HepG2 (cell line): Measurements from ENCODE around the gene RPS10. TPM values are rescaled to one million over a fixed set of nuclear protein-coding genes. Genes with fewer than 3 reads are reported as not detected.

Experiments used
- ATF5 ChIP-seq: sonication (generic); formaldehyde crosslinking; IDR thresholded peaks from 2 replicates; pipeline ENCODE4 v1.4.0; 2020; ENCODE audit warnings: mild to moderate bottlenecking, low read depth, missing genetic modification reagents
- ELK4 ChIP-seq: sonication (generic); formaldehyde crosslinking; IDR thresholded peaks from 2 replicates; pipeline ENCODE4 v1.9.0; 2021; ENCODE audit warnings: missing genetic modification reagents, borderline replicate concordance
- EZH2 ChIP-seq: conservative IDR thresholded peaks from 2 replicates; pipeline ENCODE4 v1.6.1; 2012; ENCODE audit warnings: mild to moderate bottlenecking, low read depth, low read length, moderate library complexity
- HNF4G ChIP-seq, 2 experiments: sonication (generic) in 1 of 2; formaldehyde crosslinking in 1 of 2; IDR thresholded peaks; 2 replicates each; pipeline versions ENCODE4 v1.4.0 to v1.6.1; 2011 to 2020; ENCODE audit warnings: borderline replicate concordance in 2 of 2, low read depth in 2 of 2, mild to moderate bottlenecking in 2 of 2, low read length in 1 of 2, missing genetic modification reagents in 1 of 2, moderate library complexity in 1 of 2
- HOXA7 ChIP-seq: sonication (generic); formaldehyde crosslinking; IDR thresholded peaks from 2 replicates; pipeline ENCODE4 v1.8.1; 2022; ENCODE audit warnings: mild to moderate bottlenecking, missing genetic modification reagents, moderate library complexity
- POGK ChIP-seq: sonication (generic); formaldehyde crosslinking; conservative IDR thresholded peaks from 2 replicates; pipeline ENCODE4 v1.8.0; 2022; ENCODE audit warnings: mild to moderate bottlenecking, moderate library complexity, missing genetic modification reagents
- POLR2AphosphoS2 ChIP-seq: IDR thresholded peaks from 2 replicates; pipeline ENCODE4 v1.6.1; 2011; ENCODE audit warnings: low read depth, low read length, improper control_type of control experiment
- PRPF4 ChIP-seq: fragments of 200-400 bp; formaldehyde crosslinking; IDR thresholded peaks from 2 replicates; pipeline ENCODE4 v1.6.1; 2016; ENCODE audit warnings: low read length, low read depth; ENCODE audit not compliant: poor library complexity, severe bottlenecking
- TCF7L2 ChIP-seq: IDR thresholded peaks from 2 replicates; pipeline ENCODE4 v1.6.1; 2011; ENCODE audit warnings: mild to moderate bottlenecking, low read depth, low read length, moderate library complexity
- ZBTB20 ChIP-seq: sonication (generic); formaldehyde crosslinking; IDR thresholded peaks from 2 replicates; pipeline ENCODE4 v1.8.1; 2023; ENCODE audit warnings: missing genetic modification reagents, low read depth, mild to moderate bottlenecking, borderline replicate concordance
- ZFP1 ChIP-seq: IDR thresholded peaks from 2 replicates; pipeline ENCODE4 v1.6.1; 2016
- ZNF547 ChIP-seq: sonication (generic); formaldehyde crosslinking; IDR thresholded peaks from 2 replicates; pipeline ENCODE4 v1.5.1; 2020; ENCODE audit warnings: mild to moderate bottlenecking, missing genetic modification reagents
- ZNF652 ChIP-seq: IDR thresholded peaks from 2 replicates; pipeline ENCODE4 v1.6.1; 2016; ENCODE audit warnings: low read depth, borderline replicate concordance
- polyA plus RNA-seq, 8 experiments: library from polyadenylated mRNA; depleted of rRNA in 3 of 8; stranded (reverse) in 7 of 8; unstranded in 1 of 8; fragments of >200 nt; fragmentation: Illumina TruSeq in 4 of 8; extraction: Trizol in 4 of 8; gene quantifications; 2 replicates each; pipeline versions ENCODE4 v1.2.1 to v1.2.3, GENCODE V29; 2011 to 2016; ENCODE audit warnings: low read depth in 4 of 8, missing spikeins in 1 of 8, mixed read lengths in 1 of 8; ENCODE audit not compliant: insufficient read depth in 1 of 8
- total RNA-seq, 5 experiments: library from RNA; depleted of rRNA; stranded (reverse); fragments of >200 nt; fragmentation: Illumina TruSeq; extraction: Trizol; gene quantifications; 2 replicates each; pipeline ENCODE4 v1.2.3, GENCODE V29; 2016; ENCODE audit warnings: low read depth in 1 of 5
- TF ChIP-seq, protein P1 (sequence below): sonication (generic); formaldehyde crosslinking; IDR thresholded peaks from 2 replicates; pipeline ENCODE4 v1.5.0; 2020; ENCODE audit warnings: mild to moderate bottlenecking, missing genetic modification reagents, borderline replicate concordance
- TF ChIP-seq, protein P2 (sequence below): sonication (generic); formaldehyde crosslinking; IDR thresholded peaks from 2 replicates; pipeline ENCODE4 v1.4.0; 2020; ENCODE audit warnings: low read depth, mild to moderate bottlenecking, missing genetic modification reagents
- TF ChIP-seq, protein P3 (sequence below): IDR thresholded peaks from 2 replicates; pipeline ENCODE4 v1.6.1; 2016; ENCODE audit warnings: low read depth
- TF ChIP-seq, protein P4 (sequence below): sonication (generic); formaldehyde crosslinking; IDR thresholded peaks from 2 replicates; pipeline ENCODE4 v1.8.1; 2023; ENCODE audit warnings: mild to moderate bottlenecking, missing genetic modification reagents

RPS10 gene
- total and polyA plus RNA-seq, 2 of the 13 experiments (the other 11 are each of a cell fraction or from before 2014, with no cell fraction given): 2,909 to 4,648 TPM

- TF ChIP-seq ZFP1 (CRISPR knock-in tag) (no peak), PRPF4 (no peak), ZNF652 (no peak), HNF4G (IDR thresholded peaks at IDR 0.05; ENCODE audit: borderline replicate concordance, low read depth, low read length) (peak; percentile 58), HNF4G (CRISPR knock-in tag; IDR thresholded peaks at IDR 0.05; ENCODE audit: borderline replicate concordance, low read depth) (no peak), TCF7L2 (no peak), ATF5 (CRISPR knock-in tag) (no peak), POGK (CRISPR knock-in tag) (no peak), ZNF547 (CRISPR knock-in tag) (no peak), HOXA7 (no peak), ELK4 (CRISPR knock-in tag) (no peak), EZH2 (no peak), ZBTB20 (CRISPR knock-in tag) (no peak), POLR2AphosphoS2 (no peak)
- TF ChIP-seq, protein P1, sequence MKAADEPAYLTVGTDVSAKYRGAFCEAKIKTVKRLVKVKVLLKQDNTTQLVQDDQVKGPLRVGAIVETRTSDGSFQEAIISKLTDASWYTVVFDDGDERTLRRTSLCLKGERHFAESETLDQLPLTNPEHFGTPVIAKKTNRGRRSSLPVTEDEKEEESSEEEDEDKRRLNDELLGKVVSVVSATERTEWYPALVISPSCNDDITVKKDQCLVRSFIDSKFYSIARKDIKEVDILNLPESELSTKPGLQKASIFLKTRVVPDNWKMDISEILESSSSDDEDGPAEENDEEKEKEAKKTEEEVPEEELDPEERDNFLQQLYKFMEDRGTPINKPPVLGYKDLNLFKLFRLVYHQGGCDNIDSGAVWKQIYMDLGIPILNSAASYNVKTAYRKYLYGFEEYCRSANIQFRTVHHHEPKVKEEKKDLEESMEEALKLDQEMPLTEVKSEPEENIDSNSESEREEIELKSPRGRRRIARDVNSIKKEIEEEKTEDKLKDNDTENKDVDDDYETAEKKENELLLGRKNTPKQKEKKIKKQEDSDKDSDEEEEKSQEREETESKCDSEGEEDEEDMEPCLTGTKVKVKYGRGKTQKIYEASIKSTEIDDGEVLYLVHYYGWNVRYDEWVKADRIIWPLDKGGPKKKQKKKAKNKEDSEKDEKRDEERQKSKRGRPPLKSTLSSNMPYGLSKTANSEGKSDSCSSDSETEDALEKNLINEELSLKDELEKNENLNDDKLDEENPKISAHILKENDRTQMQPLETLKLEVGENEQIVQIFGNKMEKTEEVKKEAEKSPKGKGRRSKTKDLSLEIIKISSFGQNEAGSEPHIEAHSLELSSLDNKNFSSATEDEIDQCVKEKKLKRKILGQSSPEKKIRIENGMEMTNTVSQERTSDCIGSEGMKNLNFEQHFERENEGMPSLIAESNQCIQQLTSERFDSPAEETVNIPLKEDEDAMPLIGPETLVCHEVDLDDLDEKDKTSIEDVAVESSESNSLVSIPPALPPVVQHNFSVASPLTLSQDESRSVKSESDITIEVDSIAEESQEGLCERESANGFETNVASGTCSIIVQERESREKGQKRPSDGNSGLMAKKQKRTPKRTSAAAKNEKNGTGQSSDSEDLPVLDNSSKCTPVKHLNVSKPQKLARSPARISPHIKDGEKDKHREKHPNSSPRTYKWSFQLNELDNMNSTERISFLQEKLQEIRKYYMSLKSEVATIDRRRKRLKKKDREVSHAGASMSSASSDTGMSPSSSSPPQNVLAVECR (CRISPR knock-in tag): no peak; the same call in 1 of the 2 replicates
- TF ChIP-seq, protein P2, sequence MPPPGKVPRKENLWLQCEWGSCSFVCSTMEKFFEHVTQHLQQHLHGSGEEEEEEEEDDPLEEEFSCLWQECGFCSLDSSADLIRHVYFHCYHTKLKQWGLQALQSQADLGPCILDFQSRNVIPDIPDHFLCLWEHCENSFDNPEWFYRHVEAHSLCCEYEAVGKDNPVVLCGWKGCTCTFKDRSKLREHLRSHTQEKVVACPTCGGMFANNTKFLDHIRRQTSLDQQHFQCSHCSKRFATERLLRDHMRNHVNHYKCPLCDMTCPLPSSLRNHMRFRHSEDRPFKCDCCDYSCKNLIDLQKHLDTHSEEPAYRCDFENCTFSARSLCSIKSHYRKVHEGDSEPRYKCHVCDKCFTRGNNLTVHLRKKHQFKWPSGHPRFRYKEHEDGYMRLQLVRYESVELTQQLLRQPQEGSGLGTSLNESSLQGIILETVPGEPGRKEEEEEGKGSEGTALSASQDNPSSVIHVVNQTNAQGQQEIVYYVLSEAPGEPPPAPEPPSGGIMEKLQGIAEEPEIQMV (CRISPR knock-in tag): no peak
- TF ChIP-seq, protein P3, sequence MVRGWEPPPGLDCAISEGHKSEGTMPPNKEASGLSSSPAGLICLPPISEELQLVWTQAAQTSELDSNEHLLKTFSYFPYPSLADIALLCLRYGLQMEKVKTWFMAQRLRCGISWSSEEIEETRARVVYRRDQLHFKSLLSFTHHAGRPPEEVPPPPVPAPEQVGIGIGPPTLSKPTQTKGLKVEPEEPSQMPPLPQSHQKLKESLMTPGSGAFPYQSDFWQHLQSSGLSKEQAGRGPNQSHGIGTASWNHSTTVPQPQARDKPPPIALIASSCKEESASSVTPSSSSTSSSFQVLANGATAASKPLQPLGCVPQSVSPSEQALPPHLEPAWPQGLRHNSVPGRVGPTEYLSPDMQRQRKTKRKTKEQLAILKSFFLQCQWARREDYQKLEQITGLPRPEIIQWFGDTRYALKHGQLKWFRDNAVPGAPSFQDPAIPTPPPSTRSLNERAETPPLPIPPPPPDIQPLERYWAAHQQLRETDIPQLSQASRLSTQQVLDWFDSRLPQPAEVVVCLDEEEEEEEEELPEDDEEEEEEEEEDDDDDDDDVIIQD: peak; percentile 16; the same call in 1 of the 2 replicates
- TF ChIP-seq, protein P4, sequence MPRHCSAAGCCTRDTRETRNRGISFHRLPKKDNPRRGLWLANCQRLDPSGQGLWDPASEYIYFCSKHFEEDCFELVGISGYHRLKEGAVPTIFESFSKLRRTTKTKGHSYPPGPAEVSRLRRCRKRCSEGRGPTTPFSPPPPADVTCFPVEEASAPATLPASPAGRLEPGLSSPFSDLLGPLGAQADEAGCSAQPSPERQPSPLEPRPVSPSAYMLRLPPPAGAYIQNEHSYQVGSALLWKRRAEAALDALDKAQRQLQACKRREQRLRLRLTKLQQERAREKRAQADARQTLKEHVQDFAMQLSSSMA: no peak
Measured at GRCh38 chr6:34385793-34386195, 40.1 kb downstream of the RPS10 start (continued).
